H1 (cell line): ENCODE results near the gene OGFOD3. TPM values are rescaled to one million over a fixed set of nuclear protein-coding genes. Genes with fewer than 3 reads are reported as not detected.

Experiments
- CTCF ChIA-PET: fragments of 300-600 bp; sonication (Branson Sonifier 250); formaldehyde crosslinking; loops from one replicate; lab custom pipeline; 2021; ENCODE audit not compliant: partially characterized antibody; lab: Charles Lee
- POLR2A ChIA-PET: fragments of 300-600 bp; sonication (Branson Sonifier 250); formaldehyde crosslinking; loops from one replicate; lab custom pipeline; 2021; ENCODE audit warnings: inconsistent platforms; ENCODE audit not compliant: partially characterized antibody; lab: Charles Lee
- DNase-seq, 2 experiments: peaks; one replicate each; pipeline versions ENCODE4 v3.0.0 to v3.0.0-alpha.2; 2010 to 2022; ENCODE audit warnings: low spot score in 2 of 2, low read depth in 1 of 2, mixed read lengths in 1 of 2
- FAIRE-seq: peaks from 2 replicates; lab custom pipeline; 2011; peaks lifted over from hg19 to GRCh38; lab: Jason Lieb, UNC
- H2AFZ ChIP-seq: 2 replicates; pipeline ENCODE4 v1.8.1; 2012; ENCODE audit warnings: low read length, inconsistent platforms
- H2AK5ac ChIP-seq: 2 replicates; pipeline ENCODE4 v1.6.1; 2013; ENCODE audit warnings: low read depth, low read length
- H2BK120ac ChIP-seq: replicated peaks from 2 replicates; pipeline ENCODE3; 2013; ENCODE audit warnings: low read depth, low read length, inconsistent platforms
- H2BK12ac ChIP-seq: 2 replicates; pipeline ENCODE4 v1.6.1; 2013; ENCODE audit warnings: low read depth, low read length
- H2BK15ac ChIP-seq: 2 replicates; pipeline ENCODE4 v1.6.1; 2013; ENCODE audit warnings: low read length
- H2BK20ac ChIP-seq: 2 replicates; pipeline ENCODE4 v1.6.1; 2013; ENCODE audit warnings: low read length
- H2BK5ac ChIP-seq: 2 replicates; pipeline ENCODE4 v1.6.1; 2013; ENCODE audit warnings: low read depth, low read length
- H3K14ac ChIP-seq: 2 replicates; pipeline ENCODE4 v1.6.1; 2013; ENCODE audit warnings: inconsistent platforms; ENCODE audit not compliant: insufficient read length
- H3K18ac ChIP-seq: 2 replicates; pipeline ENCODE4 v1.6.1; 2013; ENCODE audit warnings: low read length; ENCODE audit errors: extremely low read depth
- H3K23ac ChIP-seq: 2 replicates; pipeline ENCODE4 v1.6.1; 2013; ENCODE audit warnings: inconsistent platforms; ENCODE audit not compliant: insufficient read length
- H3K23me2 ChIP-seq: 2 replicates; pipeline ENCODE4 v1.6.1; 2013; ENCODE audit warnings: low read depth, low read length
- H3K27ac ChIP-seq: 2 replicates; pipeline ENCODE4 v1.6.1; 2011; ENCODE audit warnings: low read depth, low read length, inconsistent platforms
- H3K27me3 ChIP-seq, 4 experiments: replicated peaks in 1 of 4; 1 replicate in 1 of 4; 2 replicates in 3 of 4; pipeline versions ENCODE4 v1.6.1 to v1.8.1; 2011 to 2013; ENCODE audit warnings: low read length in 3 of 4, mild to moderate bottlenecking in 3 of 4, inconsistent platforms in 2 of 4, mixed read lengths in 2 of 4, moderate library complexity in 1 of 4; ENCODE audit not compliant: control insufficient read depth in 3 of 4, insufficient read depth in 3 of 4; ENCODE audit errors: extremely low read depth in 1 of 4
- H3K36me3 ChIP-seq, 4 experiments: 2 replicates each; pipeline versions ENCODE4 v1.6.1 to v1.8.1; 2011 to 2013; ENCODE audit warnings: mild to moderate bottlenecking in 4 of 4, low read length in 3 of 4, moderate library complexity in 2 of 4, control low read depth in 1 of 4, inconsistent platforms in 1 of 4; ENCODE audit not compliant: insufficient read depth in 4 of 4, control insufficient read depth in 2 of 4
- H3K4ac ChIP-seq: replicated peaks from 2 replicates; pipeline ENCODE3; 2013; ENCODE audit warnings: low read length, low read depth, mixed read lengths, inconsistent platforms; ENCODE audit not compliant: insufficient read length
- H3K4me1 ChIP-seq, 4 experiments: replicated peaks in 1 of 4; 1 replicate in 1 of 4; 2 replicates in 3 of 4; pipeline versions ENCODE4 v1.6.1 to v1.8.1; 2011 to 2013; ENCODE audit warnings: low read length in 3 of 4, inconsistent platforms in 2 of 4, mixed read lengths in 1 of 4; ENCODE audit not compliant: insufficient read depth in 4 of 4, control insufficient read depth in 3 of 4
- H3K4me2 ChIP-seq, 2 experiments: 2 replicates each; pipeline versions ENCODE4 v1.6.1 to v1.8.1; 2011 to 2013; ENCODE audit warnings: low read depth in 2 of 2, low read length in 2 of 2, control low read depth in 1 of 2, inconsistent platforms in 1 of 2, mild to moderate bottlenecking in 1 of 2; ENCODE audit not compliant: insufficient read depth in 1 of 2
- H3K4me3 ChIP-seq, 4 experiments: fragments of 200-600, 300-600 bp in 1 of 4; sonication (generic), shearing (Covaris generic), sonication (Bioruptor Twin) in 1 of 4; 2 replicates each; pipeline versions ENCODE4 v1.5.1 to v1.8.1; 2011 to 2016; ENCODE audit warnings: low read length in 4 of 4, low read depth in 3 of 4, control low read depth in 2 of 4, inconsistent platforms in 2 of 4, mild to moderate bottlenecking in 2 of 4, mixed read lengths in 1 of 4, moderate library complexity in 1 of 4; ENCODE audit not compliant: insufficient read depth in 2 of 4; ENCODE audit errors: extremely low read depth in 1 of 4
- H3K56ac ChIP-seq: replicated peaks from 2 replicates; pipeline ENCODE3; 2013; ENCODE audit warnings: low read depth, mild to moderate bottlenecking, mixed read lengths, low read length, inconsistent platforms; ENCODE audit not compliant: insufficient read length
- H3K79me1 ChIP-seq: 2 replicates; pipeline ENCODE4 v1.6.1; 2013; ENCODE audit warnings: low read depth, low read length, control low read depth
- H3K79me2 ChIP-seq, 2 experiments: 2 replicates each; pipeline versions ENCODE4 v1.6.1 to v1.8.1; 2012 to 2013; ENCODE audit warnings: low read length in 2 of 2, mild to moderate bottlenecking in 2 of 2, inconsistent platforms in 1 of 2; ENCODE audit not compliant: insufficient read depth in 2 of 2, control insufficient read depth in 1 of 2
- H3K9ac ChIP-seq, 4 experiments: replicated peaks in 1 of 4; 1 replicate in 1 of 4; 2 replicates in 3 of 4; pipeline versions ENCODE4 v1.6.1 to v1.8.1; 2011 to 2013; ENCODE audit warnings: low read depth in 3 of 4, low read length in 3 of 4, control low read depth in 2 of 4, mild to moderate bottlenecking in 2 of 4, moderate library complexity in 2 of 4, inconsistent platforms in 1 of 4; ENCODE audit errors: extremely low read depth in 1 of 4
- H3K9me3 ChIP-seq, 2 experiments: 2 replicates each; pipeline versions ENCODE4 v1.6.1 to v1.8.1; 2012 to 2013; ENCODE audit warnings: mild to moderate bottlenecking in 2 of 2, moderate library complexity in 2 of 2, control low read depth in 1 of 2, inconsistent platforms in 1 of 2, low read depth in 1 of 2, low read length in 1 of 2, mixed read lengths in 1 of 2; ENCODE audit not compliant: insufficient read depth in 2 of 2
- H4K20me1 ChIP-seq, 2 experiments: replicated peaks in 1 of 2; 2 replicates each; pipeline versions ENCODE3 to v1.8.1; 2011 to 2013; ENCODE audit warnings: inconsistent platforms in 2 of 2, low read length in 2 of 2, mild to moderate bottlenecking in 1 of 2; ENCODE audit not compliant: insufficient read depth in 2 of 2, control insufficient read depth in 1 of 2
- H4K5ac ChIP-seq: 2 replicates; pipeline ENCODE4 v1.6.1; 2013; ENCODE audit warnings: low read length, low read depth, mixed read lengths, inconsistent platforms; ENCODE audit not compliant: insufficient read length
- H4K8ac ChIP-seq: 2 replicates; pipeline ENCODE4 v1.8.0; 2013; ENCODE audit warnings: mild to moderate bottlenecking, moderate library complexity, low read length, inconsistent platforms; ENCODE audit not compliant: insufficient read depth; ENCODE audit errors: extremely low read depth
- H4K91ac ChIP-seq: replicated peaks from 2 replicates; pipeline ENCODE3; 2013; ENCODE audit warnings: low read length, mixed read lengths, inconsistent platforms; ENCODE audit not compliant: insufficient read length
- BCL11A ChIP-seq, 2 experiments: IDR thresholded peaks; one replicate each; pipeline ENCODE4 v1.6.1; 2011; ENCODE audit warnings: low read depth in 2 of 2, low read length in 2 of 2, mild to moderate bottlenecking in 2 of 2
- BRCA1 ChIP-seq: IDR thresholded peaks from 2 replicates; pipeline ENCODE4 v1.6.1; 2012; ENCODE audit warnings: low read depth, low read length, improper control_type of control experiment
- CBX5 ChIP-seq: fragments of 300-800, 300-1000 bp; sonication (generic); IDR thresholded peaks from 2 replicates; pipeline ENCODE4 v1.7.1; 2016; ENCODE audit warnings: antibody characterized with exemption, low read length, low read depth
- CEBPB ChIP-seq: IDR thresholded peaks from 2 replicates; pipeline ENCODE4 v1.6.1; 2012; ENCODE audit warnings: low read depth, low read length
- EP300 ChIP-seq, 2 experiments: IDR thresholded peaks; 1 replicate in 1 of 2; 2 replicates in 1 of 2; pipeline ENCODE4 v1.6.1; 2011 to 2012; ENCODE audit warnings: low read depth in 2 of 2, low read length in 2 of 2, mild to moderate bottlenecking in 2 of 2, borderline replicate concordance in 1 of 2, inconsistent platforms in 1 of 2, moderate library complexity in 1 of 2
- GABPA ChIP-seq: IDR thresholded peaks from 2 replicates; pipeline ENCODE4 v1.6.1; 2011; ENCODE audit warnings: mild to moderate bottlenecking, low read length, moderate library complexity, borderline replicate concordance; ENCODE audit not compliant: insufficient read depth
- HDAC2 ChIP-seq, 2 experiments: fragments of 300-600 bp in 1 of 2; sonication (generic) in 1 of 2; IDR thresholded peaks; 2 replicates each; pipeline ENCODE4 v1.6.1; 2011 to 2012; ENCODE audit warnings: low read depth in 2 of 2, low read length in 2 of 2, mild to moderate bottlenecking in 2 of 2, moderate library complexity in 2 of 2, borderline replicate concordance in 1 of 2, inconsistent platforms in 1 of 2
- HDAC6 ChIP-seq: IDR thresholded peaks from one replicate; pipeline ENCODE4 v1.7.1; 2012; ENCODE audit warnings: low read depth, mild to moderate bottlenecking, inconsistent platforms, low read length, moderate library complexity
- KDM4A ChIP-seq: IDR thresholded peaks from one replicate; pipeline ENCODE4 v1.7.1; 2012; ENCODE audit warnings: low read depth, mild to moderate bottlenecking, moderate library complexity, low read length, inconsistent platforms; ENCODE audit not compliant: severe bottlenecking
- KDM5A ChIP-seq: fragments of 200-600 bp; IDR thresholded peaks from 2 replicates; pipeline ENCODE4 v1.7.1; 2012; ENCODE audit warnings: mild to moderate bottlenecking, low read length, inconsistent platforms, mixed read lengths
- TAF1 ChIP-seq: IDR thresholded peaks from 2 replicates; pipeline ENCODE4 v1.6.1; 2011; ENCODE audit warnings: mild to moderate bottlenecking, low read depth, low read length
- WGBS, 2 experiments: shearing (Covaris generic) in 1 of 2; methylation state at CpG; one replicate each; pipeline versions ENCODE4 v1.1.6 to v1.1.7; 2013 to 2015; ENCODE audit warnings: low lambda C conversion rate in 2 of 2, mixed read lengths in 2 of 2, inconsistent platforms in 1 of 2, low coverage in 1 of 2, missing lambda C conversion rate in 1 of 2; ENCODE audit not compliant: insufficient replicate concordance in 2 of 2, insufficient coverage in 1 of 2, insufficient read length in 1 of 2; ENCODE audit errors: extremely low coverage in 1 of 2, missing lambda C conversion rate in 1 of 2; 5-methylcytosine and 5-hydroxymethylcytosine counted together
- polyA plus RNA-seq, 7 experiments: library from polyadenylated mRNA; depleted of rRNA in 3 of 7; stranded (reverse) in 5 of 7; unstranded in 2 of 7; fragments of >200 nt in 5 of 7; fragments of 200-250 nt in 2 of 7; gene quantifications; 1 replicate in 5 of 7; 2 replicates in 1 of 7; 4 replicates in 1 of 7; pipeline versions ENCODE4 v1.2.1 to v1.2.3, GENCODE V29; 2011 to 2013; ENCODE audit warnings: missing spikeins in 2 of 7, mixed read lengths in 2 of 7
- total RNA-seq: library from RNA; stranded (reverse); fragmentation: NEBNext Ultra II Directional; extraction: Animal tissue kit (Norgen Biotek cat#: 25700); gene quantifications from 2 replicates; pipeline ENCODE4 v1.2.1, GENCODE V29; 2021
- TF ChIP-seq, protein P1 (sequence below): IDR thresholded peaks from 2 replicates; pipeline ENCODE4 v1.6.1; 2011; ENCODE audit warnings: low read length, improper control_type of control experiment

The OGFOD3 gene
- total and polyA plus RNA-seq, 2 of the 8 experiments (the other 6 are each of a cell fraction or from before 2014, with no cell fraction given): 21.1 to 21.8 TPM

DNA sequence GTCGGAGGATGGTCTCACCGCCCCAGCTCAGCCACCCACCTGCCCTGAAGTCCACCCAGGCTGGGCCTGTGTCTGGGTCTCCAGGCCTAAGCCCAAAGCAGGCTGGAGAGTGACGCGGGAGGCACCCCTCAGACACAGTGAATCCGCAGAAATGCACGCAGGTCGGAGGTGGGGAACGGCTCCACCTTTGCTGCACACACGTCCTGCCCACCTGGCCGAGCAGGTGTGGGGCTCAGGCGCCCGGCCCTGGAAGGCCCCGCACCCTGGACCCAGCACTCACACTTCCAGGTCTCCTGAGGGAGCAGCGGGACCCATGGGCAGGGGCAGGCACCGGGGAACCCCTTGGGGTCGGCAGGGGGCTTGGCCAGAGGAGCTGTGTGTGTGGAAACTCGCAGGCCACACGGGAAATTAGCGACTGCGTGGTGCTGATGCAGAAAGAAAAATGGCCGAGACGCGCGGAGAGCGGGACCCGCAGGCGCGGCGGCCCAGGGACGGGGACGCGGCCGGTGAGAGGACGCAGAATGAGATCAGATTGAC is 21.5 kb upstream of the OGFOD3 start:
- Histone ChIP-seq H3K27ac (peak overlapping the region; percentile 34; the same call in 1 of the 2 replicates), H2BK120ac (no peak overlapping the region), H3K27me3 (no peaks in the 10 kb centered on the region), H3K23me2 (no peaks in the 10 kb centered on the region), H3K4me1 (peaks cover 0 to 18% (median 8%) of the 10 kb centered on the region in 4 experiments; a peak in 6 of 7 replicates), H3K4ac (no peak overlapping the region), H4K5ac (no peak overlapping the region), H3K4me3 (no peak overlapping the region), H2AK5ac (no peak overlapping the region), H2BK12ac (no peak overlapping the region), H2BK5ac (no peak overlapping the region), H3K79me2 (no peaks in the 10 kb centered on the region), H2AFZ (no peak overlapping the region), H3K9me3 (no peaks in the 10 kb centered on the region), H4K20me1 (peaks cover 0 to 22% of the 10 kb centered on the region in 2 experiments), H4K91ac (no peak overlapping the region), H4K8ac (no peak overlapping the region), H3K56ac (no peak overlapping the region), H3K23ac (no peak overlapping the region), H3K18ac (no peak overlapping the region; the same call in 1 of the 2 replicates), H3K79me1 (no peaks in the 10 kb centered on the region), H3K14ac (no peak overlapping the region), H2BK20ac (no peak overlapping the region), H3K4me2 (no peak overlapping the region), H3K9ac (no peak overlapping the region), H2BK15ac (no peak overlapping the region), H3K36me3 (peaks cover 0 to 26% (median 9%) of the 10 kb centered on the region in 4 experiments; a peak in 4 of 8 replicates)
- DNase-seq (no peak), FAIRE-seq (no peak)
- CTCF ChIA-PET: interaction anchor here (1.0 to 3.0 kb wide), 2 partner anchors 15 to 22 kb away, joined by 3 to 17 read pairs; partner anchors contain the start of gene HEXD
- WGBS, 2 experiments: 90% methylated on average over 32 of the region's 34 CpGs; no CpG with 5 or more reads in 1 of the 2 experiments
- POLR2A ChIA-PET: interaction anchor here (1.0 to 3.3 kb wide), 3 partner anchors 9 to 18 kb away, joined by 3 to 12 read pairs (median 5); partner anchors contain the start of gene NARF
- TF ChIP-seq HDAC2 (IDR thresholded peaks at IDR 0.05; ENCODE audit: borderline replicate concordance in 1 of 2, low read depth in 2 of 2, low read length in 2 of 2): no peak
- TF ChIP-seq, protein P1, sequence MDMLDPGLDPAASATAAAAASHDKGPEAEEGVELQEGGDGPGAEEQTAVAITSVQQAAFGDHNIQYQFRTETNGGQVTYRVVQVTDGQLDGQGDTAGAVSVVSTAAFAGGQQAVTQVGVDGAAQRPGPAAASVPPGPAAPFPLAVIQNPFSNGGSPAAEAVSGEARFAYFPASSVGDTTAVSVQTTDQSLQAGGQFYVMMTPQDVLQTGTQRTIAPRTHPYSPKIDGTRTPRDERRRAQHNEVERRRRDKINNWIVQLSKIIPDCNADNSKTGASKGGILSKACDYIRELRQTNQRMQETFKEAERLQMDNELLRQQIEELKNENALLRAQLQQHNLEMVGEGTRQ: no peak
- TF ChIP-seq KDM5A: no peak
- TF ChIP-seq CEBPB: no peak
- TF ChIP-seq BRCA1: no peak
- no peak for TF ChIP-seq CBX5
- TF ChIP-seq EP300 (IDR thresholded peaks at IDR 0.05; ENCODE audit: borderline replicate concordance in 1 of 2, low read depth in 2 of 2, low read length in 2 of 2): no peak
- TF ChIP-seq KDM4A: no peak
- no peak for TF ChIP-seq TAF1
- no peak for TF ChIP-seq HDAC6
- no peak for TF ChIP-seq BCL11A (IDR thresholded peaks at IDR 0.05; ENCODE audit: low read depth in 2 of 2, low read length in 2 of 2)
- no peak for TF ChIP-seq GABPA
